ENCODE data around the gene ANGPTL4.

DNA sequence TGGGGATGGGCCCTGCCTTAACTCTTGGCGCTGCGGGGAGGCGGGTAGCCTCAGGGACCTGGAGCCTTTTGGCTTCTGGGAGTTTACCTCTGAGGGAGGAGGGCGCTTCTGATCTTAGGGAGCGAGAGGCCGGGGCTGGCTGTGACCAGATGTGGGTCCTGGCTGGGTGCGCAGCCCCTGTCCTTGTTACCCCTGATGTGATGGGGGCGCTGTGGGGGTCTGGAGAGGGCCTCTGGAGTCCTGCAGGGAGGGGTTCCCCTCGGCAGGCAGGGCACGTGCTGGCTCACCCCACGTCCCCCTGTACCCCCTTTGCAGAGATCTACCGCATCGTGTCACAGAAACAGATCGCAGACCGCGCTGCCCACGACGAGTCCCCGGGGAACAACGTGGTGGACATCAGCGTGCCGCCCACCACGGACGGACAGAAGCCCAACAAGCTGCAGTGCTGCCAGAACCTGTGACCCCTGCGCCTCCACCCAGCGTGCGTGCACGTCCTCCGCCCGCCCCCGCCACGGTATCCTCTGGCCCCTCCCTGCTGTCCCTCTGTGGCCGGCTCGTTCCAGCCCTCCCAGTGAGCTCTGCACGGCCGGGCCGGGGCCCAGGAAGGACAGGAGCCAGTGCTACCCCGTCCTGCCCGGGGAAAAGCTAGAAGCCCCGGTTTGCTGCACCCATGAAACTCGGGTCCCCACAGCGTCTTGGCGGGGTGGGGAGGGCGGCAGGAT, 39.3 kb downstream of the ANGPTL4 start:
- TF ChIP-seq, protein P1, sequence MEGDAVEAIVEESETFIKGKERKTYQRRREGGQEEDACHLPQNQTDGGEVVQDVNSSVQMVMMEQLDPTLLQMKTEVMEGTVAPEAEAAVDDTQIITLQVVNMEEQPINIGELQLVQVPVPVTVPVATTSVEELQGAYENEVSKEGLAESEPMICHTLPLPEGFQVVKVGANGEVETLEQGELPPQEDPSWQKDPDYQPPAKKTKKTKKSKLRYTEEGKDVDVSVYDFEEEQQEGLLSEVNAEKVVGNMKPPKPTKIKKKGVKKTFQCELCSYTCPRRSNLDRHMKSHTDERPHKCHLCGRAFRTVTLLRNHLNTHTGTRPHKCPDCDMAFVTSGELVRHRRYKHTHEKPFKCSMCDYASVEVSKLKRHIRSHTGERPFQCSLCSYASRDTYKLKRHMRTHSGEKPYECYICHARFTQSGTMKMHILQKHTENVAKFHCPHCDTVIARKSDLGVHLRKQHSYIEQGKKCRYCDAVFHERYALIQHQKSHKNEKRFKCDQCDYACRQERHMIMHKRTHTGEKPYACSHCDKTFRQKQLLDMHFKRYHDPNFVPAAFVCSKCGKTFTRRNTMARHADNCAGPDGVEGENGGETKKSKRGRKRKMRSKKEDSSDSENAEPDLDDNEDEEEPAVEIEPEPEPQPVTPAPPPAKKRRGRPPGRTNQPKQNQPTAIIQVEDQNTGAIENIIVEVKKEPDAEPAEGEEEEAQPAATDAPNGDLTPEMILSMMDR (conservative IDR thresholded peaks at IDR 0.05 in 1 of 2, IDR thresholded peaks at IDR 0.05 in 1 of 2; ENCODE audit: low read depth in 1 of 2, low read length in 2 of 2) = no peak
- TF ChIP-seq EZH2 (IDR thresholded peaks at IDR 0.05; ENCODE audit: low read length, missing control alignments) = no peak
